ENCODE measurements around the gene MFSD6.
"Not testable (repeated sequence)": the region's sequence is repeated elsewhere in the genome, so short reads cannot be mapped to it uniquely, and the experiment has no call there.

The MFSD6 gene

GRCh38 chr2:190501231-190501630, 93.1 kb downstream of the MFSD6 start:
- DNase-seq (ENCODE audit: low read depth, low spot score): no peak

GRCh38 chr2:190501702-190502407, 93.7 kb downstream of the MFSD6 start:
- no peak for DNase-seq (ENCODE audit: low read depth, low spot score)

DNA sequence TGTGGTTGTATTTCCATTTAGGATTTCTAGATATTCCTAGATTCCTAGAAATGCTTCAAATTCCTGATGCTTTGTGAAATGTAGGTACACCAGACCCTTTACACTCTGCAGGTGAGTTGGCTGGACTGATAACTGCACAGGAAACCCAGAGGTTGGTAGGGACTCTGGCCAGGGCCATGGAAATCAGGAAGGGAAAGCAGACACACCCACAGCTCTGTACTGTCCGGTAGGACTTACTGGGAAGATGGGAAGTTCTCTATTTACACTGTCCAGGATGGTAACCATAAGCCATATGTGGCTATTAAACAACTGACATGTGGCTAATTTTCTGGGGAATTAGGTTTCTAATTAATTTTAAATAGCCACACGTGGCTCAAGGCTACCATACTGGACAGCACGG, 94.9 kb downstream of the MFSD6 start:
- no peak for DNase-seq (ENCODE audit: low read depth, low spot score)

DNA sequence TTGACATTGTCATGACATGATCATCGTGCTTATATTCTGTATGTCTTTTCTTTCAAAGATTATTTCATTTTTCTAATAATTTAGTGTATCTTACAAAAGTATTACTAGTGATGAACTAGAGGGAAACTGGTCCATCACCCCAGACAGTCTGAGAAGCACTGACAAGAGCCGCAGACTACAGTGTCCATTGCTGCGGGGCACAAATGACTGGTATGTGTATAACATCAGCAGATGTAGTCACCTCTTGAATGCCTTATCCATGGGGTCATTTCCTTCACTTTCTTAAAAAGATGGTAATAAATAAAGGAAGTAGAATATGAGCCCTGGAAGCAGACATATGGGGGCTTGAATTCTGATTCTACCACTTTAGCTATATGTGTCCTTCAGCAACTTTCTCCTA, 96.8 kb downstream of the MFSD6 start:
- DNase-seq (ENCODE audit: low read depth, low spot score): no peak

- DNase-seq (ENCODE audit: low read depth, low spot score): no peak
Measured at GRCh38 chr2:190505696-190506095, 97.5 kb downstream of the MFSD6 start.

DNA sequence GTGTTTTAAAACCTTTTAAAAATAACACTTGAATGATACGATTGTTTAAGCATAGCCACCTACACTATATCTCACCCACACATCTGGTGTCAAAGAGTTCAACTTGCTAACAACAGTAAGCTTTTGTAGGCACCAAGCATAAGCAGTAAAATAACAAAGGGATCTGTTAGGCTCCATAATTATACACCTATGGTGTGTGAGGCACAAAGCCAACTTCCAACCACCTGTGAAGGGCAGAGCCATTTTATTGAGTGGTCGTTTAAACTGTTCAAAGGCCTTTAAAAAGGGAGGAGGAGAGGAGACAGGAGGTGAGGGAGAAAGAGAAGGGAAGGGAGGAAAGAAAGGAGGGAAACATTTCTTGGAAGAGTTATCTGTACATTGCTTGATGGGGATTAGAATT, 98.5 kb downstream of the MFSD6 start:
- DNase-seq (ENCODE audit: low read depth, low spot score): no peak

DNA sequence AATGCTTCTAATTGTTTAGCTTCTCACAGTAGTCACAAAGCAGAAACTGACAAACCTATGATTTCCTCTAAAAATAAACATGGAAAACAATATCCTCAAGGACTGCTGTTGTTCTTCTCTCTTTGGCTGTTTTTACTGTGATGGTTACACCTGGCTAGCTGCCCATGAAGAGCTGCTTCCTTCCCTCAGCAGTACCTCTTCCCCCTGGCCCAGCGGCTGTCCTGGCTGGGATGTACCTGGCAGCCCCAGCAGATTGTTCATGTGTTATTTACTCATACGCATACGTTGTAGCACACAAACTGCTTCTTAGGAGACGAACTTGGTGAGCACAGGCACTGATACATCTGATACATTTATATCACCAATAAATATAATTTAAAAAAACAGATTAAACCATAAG, 99.0 kb downstream of the MFSD6 start:
- DNase-seq (ENCODE audit: low read depth, low spot score): no peak

- not testable (repeated sequence) for DNase-seq (ENCODE audit: low read depth, low spot score)
Measured at GRCh38 chr2:190509895-190510294, 101.7 kb downstream of the MFSD6 start.

GRCh38 chr2:190511104-190511503, 102.9 kb downstream of the MFSD6 start:
- no peak for DNase-seq (ENCODE audit: low read depth, low spot score)

GRCh38 chr2:190512539-190513095, 104.5 kb downstream of the MFSD6 start:
- no peak for DNase-seq (ENCODE audit: low read depth, low spot score)

GRCh38 chr2:190513877-190514276, 105.7 kb downstream of the MFSD6 start:
- no peak for DNase-seq (ENCODE audit: low read depth, low spot score)

DNA sequence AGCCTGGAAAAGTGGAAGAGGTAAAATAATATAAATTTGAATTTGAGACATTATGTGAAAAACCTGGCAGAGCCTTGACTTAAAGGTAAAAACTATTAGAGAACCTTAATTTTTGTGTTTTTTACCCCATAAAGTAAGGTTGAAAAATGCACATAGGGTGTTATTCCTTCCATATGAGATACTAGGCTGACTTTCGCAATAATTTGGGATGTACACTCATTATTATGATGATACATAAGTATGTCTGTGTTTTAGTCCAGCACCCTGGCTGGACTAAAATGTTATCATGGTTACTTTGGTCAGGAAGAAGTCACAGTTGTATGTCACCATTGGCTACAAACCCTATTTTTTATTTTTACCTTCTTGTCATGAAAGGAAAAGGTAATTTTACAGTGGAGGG, 106.5 kb downstream of the MFSD6 start:
- DNase-seq (ENCODE audit: low read depth, low spot score): no peak

GRCh38 chr2:190515687-190516086, 107.5 kb downstream of the MFSD6 start:
- DNase-seq (ENCODE audit: low read depth, low spot score): no peak

- no peak for DNase-seq (ENCODE audit: low read depth, low spot score)
Measured at GRCh38 chr2:190517468-190517867, 109.3 kb downstream of the MFSD6 start.

DNA sequence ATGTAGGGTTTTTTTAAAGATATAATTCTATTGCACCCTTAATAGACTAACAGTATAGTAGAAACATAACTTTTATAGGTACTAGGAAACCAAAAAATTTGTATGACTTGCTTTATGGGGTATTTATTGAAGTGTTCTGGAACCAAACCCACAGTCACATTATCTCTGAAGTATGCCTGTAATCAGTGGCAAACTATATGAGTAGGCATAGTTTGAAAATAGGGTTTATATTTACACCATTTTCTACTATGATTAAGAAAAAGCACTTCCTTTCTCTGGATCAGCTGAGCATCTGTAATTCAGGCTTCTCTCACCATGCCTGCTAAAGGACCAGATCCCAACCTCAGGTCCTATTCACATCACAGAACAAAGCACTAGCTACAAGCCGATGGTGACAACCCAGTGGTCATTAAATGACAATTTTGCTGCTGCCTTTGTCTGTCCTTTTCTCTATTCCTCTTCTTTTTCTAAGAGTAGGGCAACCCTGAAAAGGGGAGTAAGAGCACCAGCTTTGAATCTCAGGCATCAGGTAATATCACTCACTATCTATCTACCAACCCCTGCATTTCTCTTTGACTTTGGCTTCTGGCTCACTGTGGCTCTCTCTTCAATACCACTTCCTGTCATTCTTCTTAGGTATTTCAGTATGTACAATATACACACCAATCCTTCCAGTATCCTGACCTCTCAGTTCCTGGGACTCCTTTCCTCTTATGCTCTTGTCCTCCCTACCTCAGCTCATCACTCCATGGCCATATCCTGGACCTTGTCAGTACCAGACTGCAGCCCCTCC, 112.0 kb downstream of the MFSD6 start:
- no peak for DNase-seq (ENCODE audit: low read depth, low spot score)

DNA sequence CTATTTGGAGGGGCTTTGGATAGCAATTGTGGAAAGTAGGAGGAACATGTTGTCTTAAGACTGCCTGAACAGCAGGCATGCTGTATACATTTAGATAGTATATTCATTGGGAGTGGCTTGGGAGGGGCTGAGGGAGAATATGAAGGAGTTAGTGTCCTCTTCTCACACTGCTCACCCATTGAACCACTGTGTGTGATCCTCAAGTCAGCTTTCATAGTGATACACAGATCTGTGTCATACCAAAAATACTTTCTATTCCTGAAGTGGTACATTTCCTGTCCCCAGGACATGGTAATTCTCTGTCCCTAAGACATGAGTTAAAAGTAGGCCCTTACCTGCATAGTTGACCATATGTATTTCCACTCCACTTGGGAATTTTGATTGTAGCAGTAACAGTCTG, 116.8 kb downstream of the MFSD6 start:
- DNase-seq (ENCODE audit: low read depth, low spot score): no peak

GRCh38 chr2:190526105-190526750, 118.1 kb downstream of the MFSD6 start:
- no peak for DNase-seq (ENCODE audit: low read depth, low spot score)

GRCh38 chr2:190527214-190527613, 119.1 kb downstream of the MFSD6 start:
- DNase-seq (ENCODE audit: low read depth, low spot score): no peak

DNA sequence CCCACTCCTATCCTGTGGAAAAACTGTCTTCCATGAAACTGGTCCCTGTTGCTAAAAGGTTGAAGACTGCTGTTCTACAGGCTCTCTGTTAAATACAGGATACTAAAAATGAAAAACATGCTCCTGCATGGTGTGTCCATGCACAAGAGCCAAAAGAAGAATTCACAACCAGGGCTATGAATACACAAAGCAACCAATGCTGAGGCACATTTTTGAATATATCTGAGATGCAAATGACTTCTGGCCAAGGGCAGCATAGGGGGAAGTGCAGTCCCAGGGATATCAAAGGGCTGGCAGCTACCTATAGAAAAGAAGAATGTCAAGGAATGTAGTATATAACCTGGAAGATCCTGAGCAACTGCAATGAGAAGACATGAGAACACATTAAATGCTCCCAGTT, 119.8 kb downstream of the MFSD6 start:
- DNase-seq (ENCODE audit: low read depth, low spot score): no peak

DNA sequence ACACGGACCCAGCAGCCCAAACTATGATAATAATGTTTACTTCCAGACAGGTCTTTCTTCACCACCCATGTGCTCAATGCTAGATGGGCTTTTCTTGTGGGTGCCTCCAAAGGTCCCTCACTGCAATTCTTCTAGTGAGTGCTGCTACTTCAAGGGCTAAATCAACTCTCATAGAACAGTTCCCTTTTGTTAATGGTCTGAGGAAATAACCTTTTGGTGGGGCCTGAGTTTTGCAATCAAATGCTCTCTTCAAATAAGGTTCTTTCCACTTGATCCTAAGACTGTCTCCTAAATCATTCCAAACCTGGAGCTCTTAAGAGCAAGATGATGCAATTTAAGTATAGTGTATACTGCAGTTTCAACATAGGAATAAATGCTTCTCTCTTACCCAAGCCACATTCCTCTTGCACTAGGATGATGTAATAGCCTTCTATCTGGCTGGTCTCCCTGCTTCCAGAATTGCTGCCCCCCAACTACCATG, 120.4 kb downstream of the MFSD6 start:
- no peak for DNase-seq (ENCODE audit: low read depth, low spot score)

DNA sequence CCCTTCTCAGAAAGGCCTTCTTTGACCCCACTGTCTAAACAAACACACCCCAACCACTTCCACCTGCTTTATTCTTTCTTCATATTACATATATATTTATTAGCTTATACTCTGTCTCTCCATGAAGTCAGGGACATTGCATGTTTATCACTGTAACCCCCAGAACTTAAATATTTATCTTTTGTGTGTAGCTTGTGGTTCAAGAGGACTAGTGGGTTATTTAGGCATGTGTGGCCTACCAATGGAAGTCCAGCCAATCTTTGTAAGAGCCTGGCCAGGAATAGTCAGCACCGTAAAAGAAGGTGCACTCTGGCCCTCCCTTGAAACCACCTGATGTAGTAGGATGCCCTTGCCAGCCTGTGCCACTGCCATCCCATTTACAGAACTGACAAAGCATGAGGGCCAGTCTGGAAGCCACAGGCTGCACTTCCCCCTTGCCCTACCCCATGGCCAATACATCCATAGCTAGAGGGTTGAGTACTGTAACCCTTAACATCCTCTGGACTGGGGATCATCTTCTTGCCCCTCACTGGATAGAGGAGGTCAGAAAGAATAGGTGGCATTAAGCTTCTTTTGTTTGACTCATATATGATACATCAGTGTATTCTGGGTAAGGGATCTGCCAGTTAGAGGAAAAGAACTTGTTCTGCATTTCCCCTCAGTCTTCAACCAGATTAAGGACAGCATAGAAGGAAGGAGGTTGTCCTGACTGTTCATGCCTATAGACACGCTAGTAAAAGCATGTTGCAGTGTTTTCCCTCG, 121.5 kb downstream of the MFSD6 start:
- DNase-seq (ENCODE audit: low read depth, low spot score): no peak
